T-helper 1 cell treated with Interleukin-12 subunit alpha and Interleukin-12 subunit beta and Interleukin-4 antibody, amounts not matched to agents 30 ng/mL and 1 ng/mL, for 36 hours (primary cell): ENCODE measurements around the gene C2CD4C. TPM values are rescaled to one million over a fixed set of nuclear protein-coding genes. Genes with fewer than 3 reads are reported as not detected.
"Not testable (repeated sequence)": the region's sequence is repeated elsewhere in the genome, so short reads cannot be mapped to it uniquely, and the experiment has no call there.

Source experiments
- intact Hi-C: fragments of 100-400 bp; cut with micrococcal nuclease; formaldehyde crosslinking; loops from one replicate; pipeline ENCODE4 v1.15.1; 2024
- total RNA-seq: library from RNA; stranded (reverse); gene quantifications from 2 replicates; pipeline ENCODE4 v1.2.3, GENCODE V29; 2022

Gene C2CD4C
- total RNA-seq, 1 donor from 2014 or later = not detected

DNA sequence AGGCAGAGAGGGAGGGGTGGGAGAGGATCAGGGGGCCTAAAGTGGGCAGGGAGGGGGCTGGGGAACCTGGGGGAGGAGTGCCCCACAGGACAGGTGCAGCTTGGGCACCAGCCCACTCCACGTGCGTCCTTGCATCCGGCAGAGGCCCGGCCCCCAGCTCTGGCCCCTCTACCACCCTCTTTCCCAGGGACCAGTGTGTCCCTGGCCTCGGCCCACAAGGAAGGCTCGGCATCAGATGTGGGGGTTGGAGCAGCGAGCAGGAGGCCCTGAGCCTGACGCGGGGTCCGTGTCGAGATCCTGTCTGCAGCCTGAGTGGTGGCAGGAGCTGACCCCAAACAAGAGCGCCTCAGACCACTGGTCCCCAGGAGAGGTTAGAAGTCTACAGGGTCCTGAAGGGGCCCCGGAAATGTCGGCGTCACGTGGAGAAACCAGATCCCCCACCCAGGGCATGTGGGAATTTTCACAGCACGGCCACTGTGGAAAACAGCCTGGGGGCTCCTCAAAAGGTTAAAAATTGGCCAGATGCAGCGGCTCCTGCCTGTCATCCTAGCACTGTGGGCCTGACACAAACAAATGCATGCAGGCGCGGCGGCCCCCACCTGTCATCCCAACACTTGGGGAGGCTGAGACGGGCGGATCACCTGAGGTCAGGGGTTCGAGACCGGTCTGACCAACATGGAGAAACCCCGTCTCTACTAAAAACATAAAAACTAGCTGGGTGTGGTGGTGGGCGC lies 30.4 kb upstream of the C2CD4C start:
- intact Hi-C loops = no loop called here

DNA sequence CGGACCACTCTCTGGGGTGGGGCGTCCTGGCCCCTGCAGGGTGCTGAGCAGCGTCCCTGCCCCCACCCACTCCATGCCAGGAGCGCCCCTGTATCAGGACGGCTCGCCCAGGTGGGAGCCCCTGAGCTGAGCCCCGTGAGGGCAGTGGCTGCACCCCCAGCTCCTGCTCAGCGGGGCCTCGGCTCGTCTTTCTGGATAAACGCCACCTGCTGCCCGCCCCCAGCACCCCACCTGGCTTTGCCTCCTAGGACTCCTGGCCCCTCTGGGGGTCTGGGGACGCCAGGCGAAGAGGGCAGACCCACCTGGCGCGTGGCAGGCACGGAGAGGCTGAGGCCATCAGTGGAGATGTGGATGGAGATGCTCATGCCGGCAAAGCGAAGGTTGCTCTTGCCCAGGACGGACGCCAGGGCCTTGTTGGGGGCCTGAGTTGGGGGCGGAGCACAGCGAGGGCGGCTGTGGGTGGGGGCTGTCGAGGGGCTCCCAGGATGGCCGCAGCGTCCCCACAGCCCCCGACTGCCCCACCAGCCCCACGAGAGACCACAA lies 29.5 kb upstream of the C2CD4C start:
- intact Hi-C loops = no loop called here

GRCh38 chr19:437041-437440 lies 28.1 kb upstream of the C2CD4C start:
- intact Hi-C loops = no loop called here

- intact Hi-C loops = no loop called here
Measured at GRCh38 chr19:436413-436950, 27.5 kb upstream of the C2CD4C start.

GRCh38 chr19:435707-436412 lies 26.9 kb upstream of the C2CD4C start:
- intact Hi-C loops = no loop called here

GRCh38 chr19:435056-435706 lies 26.2 kb upstream of the C2CD4C start:
- intact Hi-C loops = no loop called here

DNA sequence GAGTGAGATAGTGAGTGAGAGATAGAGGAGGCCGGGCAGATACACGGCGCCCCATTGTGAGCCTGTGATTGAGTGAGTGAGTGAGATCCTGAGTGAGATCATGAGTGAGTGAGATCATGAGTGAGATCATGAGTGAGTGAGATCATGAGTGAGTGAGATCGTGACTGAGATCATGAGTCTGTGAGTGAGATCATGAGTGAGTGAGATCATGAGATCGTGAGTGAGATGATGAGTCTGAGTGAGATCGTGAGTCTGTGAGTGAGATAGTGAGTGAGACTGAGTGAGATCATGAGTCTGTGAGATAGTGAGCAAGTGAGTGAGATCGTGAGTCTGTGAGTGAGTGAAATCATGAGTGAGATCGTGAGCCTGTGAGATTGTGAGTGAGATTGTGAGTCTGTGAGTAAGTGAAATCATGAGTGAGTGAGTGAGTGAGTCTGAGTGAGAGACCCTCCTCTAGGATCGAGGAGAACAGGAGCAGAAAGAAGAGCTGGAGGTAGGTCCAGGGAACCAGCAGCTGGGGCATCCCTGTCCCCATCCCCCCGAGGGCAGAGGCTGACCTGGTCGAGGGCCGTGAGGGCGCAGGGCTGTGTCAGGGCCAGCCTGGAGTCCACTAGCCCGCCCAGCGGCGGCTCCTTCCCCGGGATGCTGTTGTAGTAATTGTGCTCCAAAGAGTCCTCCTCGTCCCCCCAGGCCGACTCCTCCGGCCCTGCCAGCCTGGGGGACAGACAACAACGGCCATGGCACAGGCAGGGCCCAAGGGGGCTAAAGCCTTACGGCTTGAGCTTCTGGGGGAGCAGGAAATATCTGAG lies 25.4 kb upstream of the C2CD4C start:
- intact Hi-C loops = no loop called here

DNA sequence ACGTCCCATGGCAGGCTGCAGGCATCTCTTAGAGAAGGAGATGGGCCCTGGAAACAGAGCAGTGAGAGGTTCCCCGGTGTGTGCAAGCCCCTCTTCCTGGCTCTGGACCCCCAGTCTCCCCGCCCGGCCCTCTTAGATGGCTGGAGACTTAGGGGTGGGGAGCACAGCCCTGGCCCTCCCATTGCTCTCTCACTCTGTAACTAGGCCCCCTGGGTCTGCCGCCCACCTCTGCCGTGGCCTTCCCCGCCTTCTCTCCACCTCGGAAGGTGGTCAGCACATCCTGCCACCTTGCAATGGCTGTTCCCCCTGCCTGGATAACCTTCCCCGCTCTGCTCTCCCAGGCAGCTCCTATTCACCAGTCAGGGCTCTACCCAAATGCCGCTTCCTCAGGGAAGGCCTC lies 21.8 kb upstream of the C2CD4C start:
- intact Hi-C loops = no loop called here

DNA sequence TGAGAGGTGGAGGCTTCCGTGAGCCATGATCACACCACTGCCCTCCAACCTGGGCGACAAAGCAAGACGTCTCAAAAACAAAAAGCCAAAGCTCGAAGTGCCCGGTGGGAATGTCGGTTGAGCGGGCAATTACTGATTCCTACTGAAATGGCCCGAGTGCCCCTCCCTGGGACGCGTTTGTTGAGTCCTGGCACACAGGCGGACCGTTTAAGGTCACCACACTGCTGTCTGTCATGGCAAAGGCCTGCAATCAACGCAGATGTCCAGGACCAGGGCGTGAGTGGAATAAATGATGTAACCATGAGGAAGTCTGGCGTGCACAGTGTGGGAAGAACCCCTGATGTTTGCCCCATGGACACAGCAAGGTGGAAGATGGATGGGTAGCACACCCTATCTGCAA lies 19.2 kb upstream of the C2CD4C start:
- intact Hi-C loops = no loop called here

- intact Hi-C loops = not testable (repeated sequence)
Measured at GRCh38 chr19:427675-428074, 18.7 kb upstream of the C2CD4C start.

DNA sequence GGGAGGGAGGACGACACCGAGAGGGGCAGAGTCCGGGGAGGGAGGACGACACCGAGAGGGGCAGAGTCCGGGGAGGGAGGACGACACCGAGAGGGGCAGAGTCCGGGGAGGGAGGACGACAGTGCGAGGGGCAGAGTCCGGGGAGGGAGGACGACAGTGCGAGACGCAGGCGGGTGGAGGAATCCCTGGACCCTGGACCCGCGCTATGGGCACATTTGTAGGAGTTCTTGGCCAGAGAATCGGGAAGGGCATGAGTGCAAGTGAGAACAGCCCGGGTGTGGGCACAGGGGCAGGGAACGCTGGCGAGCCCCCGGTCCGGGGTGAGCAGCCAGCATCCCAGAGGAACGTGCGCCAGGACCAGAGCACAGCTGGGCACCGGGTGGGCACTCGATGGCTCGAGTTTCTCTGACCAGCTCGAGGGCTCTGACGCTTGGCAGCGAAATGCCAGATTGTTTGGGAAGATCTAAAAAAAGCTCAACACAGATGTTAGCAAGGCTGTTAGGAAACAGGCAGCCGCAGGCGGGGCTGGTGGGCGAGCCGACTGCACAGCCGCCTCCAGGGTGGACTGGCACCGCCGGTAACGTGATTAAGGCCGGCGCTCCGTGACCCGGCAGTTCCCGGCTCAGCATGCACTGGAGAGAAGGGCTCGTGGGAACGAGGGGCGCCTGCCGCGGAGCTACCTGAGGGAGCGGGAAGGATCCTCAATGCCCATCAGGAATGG lies 17.9 kb upstream of the C2CD4C start:
- intact Hi-C loops = no loop called here

DNA sequence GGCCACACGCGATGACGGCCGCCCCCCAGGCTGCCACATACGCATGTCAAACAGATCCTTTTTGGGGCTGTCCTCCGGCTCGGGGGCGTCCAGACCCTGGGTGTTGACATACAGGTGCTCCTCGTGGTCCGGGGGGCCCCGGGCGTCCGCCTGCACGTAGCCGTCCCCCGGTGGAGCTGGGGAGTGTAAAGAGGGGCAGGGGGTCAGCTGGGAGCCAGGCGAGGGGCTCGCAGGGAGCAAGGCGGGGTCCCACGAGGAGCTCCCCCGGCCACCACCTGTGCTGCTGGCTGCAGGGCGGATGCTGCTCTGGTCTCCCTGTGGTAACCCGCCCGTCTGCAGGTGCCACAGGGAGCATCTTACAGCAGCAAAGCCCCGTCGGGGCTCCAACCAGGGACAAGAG lies 16.1 kb upstream of the C2CD4C start:
- intact Hi-C loops = no loop called here

DNA sequence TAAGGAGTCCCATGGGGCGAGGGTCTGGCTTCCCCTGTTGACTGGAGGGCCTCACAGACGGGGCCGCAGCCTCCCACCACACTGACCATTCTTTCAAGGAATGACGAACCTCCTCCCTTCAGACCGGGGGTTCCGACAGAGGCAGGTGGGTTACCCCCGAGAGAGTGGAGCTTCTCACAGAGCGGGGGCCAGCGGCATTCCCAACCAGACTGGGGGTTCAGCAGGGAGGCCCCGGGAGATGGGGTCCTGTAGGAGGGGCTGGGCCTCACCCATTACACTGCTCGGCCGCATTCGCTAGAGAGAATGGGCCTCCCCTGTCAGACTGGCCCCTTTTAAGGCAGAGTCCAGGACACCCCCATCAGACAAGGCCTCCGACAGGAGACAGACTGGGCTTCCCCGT lies 15.6 kb upstream of the C2CD4C start:
- intact Hi-C loops = no loop called here

DNA sequence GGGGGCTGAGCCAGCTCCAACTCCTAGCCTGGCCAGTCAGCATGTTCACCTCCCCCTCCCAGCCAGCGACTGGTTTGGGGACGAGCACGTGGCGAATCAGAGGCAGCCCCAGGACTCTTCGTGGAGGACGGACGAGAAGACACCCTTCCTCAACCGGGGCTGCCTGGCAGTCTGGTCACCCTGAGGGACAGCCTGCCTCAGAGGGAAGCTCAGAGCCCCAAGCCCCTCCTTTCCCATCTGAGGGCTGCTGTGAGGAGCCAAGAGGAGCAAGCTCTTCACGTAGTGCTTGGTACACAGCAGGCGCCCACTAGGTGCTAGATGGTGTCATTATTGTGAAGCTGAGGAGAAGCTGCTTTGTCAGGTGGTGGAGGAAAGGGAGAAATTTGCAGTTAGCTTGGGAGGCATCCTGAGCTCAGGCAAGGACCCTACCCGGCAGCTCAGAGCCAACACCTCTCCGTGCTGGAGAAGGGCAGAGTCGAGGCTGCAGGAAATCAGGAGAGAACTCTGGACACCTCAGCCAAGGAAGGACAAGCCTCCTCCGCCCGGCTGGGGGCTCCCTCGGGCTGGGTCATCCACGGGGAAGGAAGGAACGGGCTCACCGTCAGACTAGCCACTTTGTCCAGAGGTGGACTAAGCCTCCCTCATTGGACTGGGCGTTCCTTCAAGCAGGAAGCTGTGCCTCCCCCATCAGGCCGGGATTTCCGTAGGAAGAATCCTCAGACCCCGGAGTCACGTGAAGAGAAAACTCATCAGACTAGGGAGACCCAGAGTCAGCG lies 14.9 kb upstream of the C2CD4C start:
- intact Hi-C loops = no loop called here

- intact Hi-C loops = not testable (repeated sequence)
Measured at GRCh38 chr19:422917-423226, 13.9 kb upstream of the C2CD4C start.

GRCh38 chr19:422213-422916 lies 13.4 kb upstream of the C2CD4C start:
- intact Hi-C loops = no loop called here

GRCh38 chr19:419721-420515 lies 11.0 kb upstream of the C2CD4C start:
- intact Hi-C loops = no loop called here
